ENCODE data around the gene ZNF341.

The ZNF341 gene

DNA sequence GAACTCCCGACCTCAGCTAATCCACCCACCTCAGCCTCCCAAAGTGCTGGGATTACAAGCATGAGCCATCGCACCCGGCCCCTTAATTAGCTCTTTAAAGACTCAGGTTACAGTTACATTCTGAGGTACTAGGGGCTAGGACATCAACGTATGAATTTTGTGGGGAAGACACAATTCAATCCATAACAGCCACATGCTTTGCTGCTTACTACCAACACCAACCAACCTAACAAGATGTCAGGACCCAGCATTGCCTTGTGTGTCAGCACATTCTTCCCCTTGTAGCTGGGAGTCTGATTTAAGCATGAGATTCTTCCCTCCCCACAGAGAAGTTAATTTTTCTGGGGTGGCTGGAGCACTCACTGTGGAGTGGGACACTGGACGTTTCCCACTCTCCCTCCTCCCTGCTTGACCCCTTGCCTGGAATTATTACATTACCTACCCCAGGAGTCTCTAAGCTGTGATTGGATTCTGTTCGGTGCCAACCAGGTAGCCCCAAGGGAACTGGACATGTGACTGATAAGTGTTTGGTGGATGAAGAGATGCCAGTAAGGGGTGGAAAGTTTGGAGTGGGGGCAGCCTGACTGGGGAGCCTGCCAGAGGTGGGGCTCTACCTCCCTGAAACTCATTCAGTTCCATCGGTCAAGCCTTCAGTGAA is 6.1 kb upstream of the ZNF341 start:
- Histone ChIP-seq H3K9ac (ENCODE audit: low read length) (no peak overlapping the region), H3K4me3 (ENCODE audit: low read length) (no peak overlapping the region), H3K36me3 (replicated peaks; ENCODE audit: insufficient read depth, low read length) (no peaks in the 10 kb centered on the region), H3F3A (ENCODE audit: insufficient read depth, low read length) (no peaks in the 10 kb centered on the region), H4K20me1 (ENCODE audit: insufficient read depth, low read length) (no peaks in the 10 kb centered on the region), H3K79me2 (ENCODE audit: low read length) (no peaks in the 10 kb centered on the region), H3K9me3 (replicated peaks; ENCODE audit: insufficient read depth, low read length) (no peaks in the 10 kb centered on the region), H2AFZ (ENCODE audit: low read length) (no peak overlapping the region), H3K4me2 (ENCODE audit: low read depth, low read length) (no peak overlapping the region), H3K27me3 (replicated peaks; ENCODE audit: insufficient read depth, low read length) (no peaks in the 10 kb centered on the region), H3K27ac (ENCODE audit: low read length) (no peak overlapping the region), H3K4me1 (ENCODE audit: low read length) (no peaks in the 10 kb centered on the region), H3K9me2 (replicated peaks; ENCODE audit: insufficient read depth, low read length) (no peaks in the 10 kb centered on the region)
- TF ChIP-seq EZH2phosphoT487 (IDR thresholded peaks at IDR 0.05; ENCODE audit: low read length) (no peak), EZH2 (optimal IDR thresholded peaks at IDR 0.05; ENCODE audit: low read depth, low read length) (no peak), CTCF (IDR thresholded peaks at IDR 0.05; ENCODE audit: low read length) (no peak)
- DNase-seq = no peak

DNA sequence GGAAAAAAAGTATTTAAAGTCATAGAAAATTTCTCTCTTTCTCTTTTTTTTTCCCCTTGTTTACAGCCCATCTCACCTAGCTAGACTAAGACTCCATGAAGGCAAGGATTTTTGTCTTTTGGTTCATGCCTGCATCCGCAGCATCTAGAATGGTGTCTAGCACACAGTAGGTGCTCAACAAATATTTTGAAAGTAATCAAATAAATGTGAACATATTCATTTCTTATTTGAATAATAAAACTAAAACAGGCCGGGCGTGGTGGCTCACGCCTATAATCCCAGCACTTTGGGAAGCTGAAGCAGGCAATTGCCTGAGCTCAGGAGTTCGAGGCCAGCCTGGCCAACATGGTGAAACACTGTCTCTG is 4.7 kb upstream of the ZNF341 start:
- no peak for TF ChIP-seq EZH2 (optimal IDR thresholded peaks at IDR 0.05; ENCODE audit: low read depth, low read length)
- no peak for TF ChIP-seq CTCF (IDR thresholded peaks at IDR 0.05; ENCODE audit: low read length)
- no peak for TF ChIP-seq EZH2phosphoT487 (IDR thresholded peaks at IDR 0.05; ENCODE audit: low read length)
- Histone ChIP-seq H3K9me2 (replicated peaks; ENCODE audit: insufficient read depth, low read length) (no peaks in the 10 kb centered on the region), H4K20me1 (ENCODE audit: insufficient read depth, low read length) (no peaks in the 10 kb centered on the region), H3K4me1 (ENCODE audit: low read length) (no peaks in the 10 kb centered on the region), H3K9ac (ENCODE audit: low read length) (no peak overlapping the region), H2AFZ (ENCODE audit: low read length) (no peak overlapping the region), H3K4me2 (ENCODE audit: low read depth, low read length) (no peak overlapping the region), H3F3A (ENCODE audit: insufficient read depth, low read length) (no peaks in the 10 kb centered on the region; the same call in 1 of the 2 replicates), H3K36me3 (replicated peaks; ENCODE audit: insufficient read depth, low read length) (no peaks in the 10 kb centered on the region), H3K27ac (ENCODE audit: low read length) (no peak overlapping the region), H3K27me3 (replicated peaks; ENCODE audit: insufficient read depth, low read length) (no peaks in the 10 kb centered on the region), H3K4me3 (ENCODE audit: low read length) (no peak overlapping the region), H3K79me2 (ENCODE audit: low read length) (no peaks in the 10 kb centered on the region), H3K9me3 (replicated peaks; ENCODE audit: insufficient read depth, low read length) (no peaks in the 10 kb centered on the region)
- DNase-seq = no peak

GRCh38 chr20:33727806-33728205 is 4.0 kb upstream of the ZNF341 start:
- Histone ChIP-seq H3K9me3 (replicated peaks; ENCODE audit: insufficient read depth, low read length) (no peaks in the 10 kb centered on the region), H3K9ac (ENCODE audit: low read length) (no peak overlapping the region), H3K27me3 (replicated peaks; ENCODE audit: insufficient read depth, low read length) (no peaks in the 10 kb centered on the region), H3K9me2 (replicated peaks; ENCODE audit: insufficient read depth, low read length) (no peaks in the 10 kb centered on the region), H3K4me2 (ENCODE audit: low read depth, low read length) (no peak overlapping the region), H3K4me3 (ENCODE audit: low read length) (no peak overlapping the region), H3F3A (ENCODE audit: insufficient read depth, low read length) (peaks cover 6% of the 10 kb centered on the region), H2AFZ (ENCODE audit: low read length) (no peak overlapping the region), H3K36me3 (replicated peaks; ENCODE audit: insufficient read depth, low read length) (no peaks in the 10 kb centered on the region), H3K4me1 (ENCODE audit: low read length) (no peaks in the 10 kb centered on the region), H4K20me1 (ENCODE audit: insufficient read depth, low read length) (no peaks in the 10 kb centered on the region), H3K27ac (ENCODE audit: low read length) (no peak overlapping the region), H3K79me2 (ENCODE audit: low read length) (no peaks in the 10 kb centered on the region)
- DNase-seq = no peak
- TF ChIP-seq CTCF (IDR thresholded peaks at IDR 0.05; ENCODE audit: low read length) = no peak
- no peak for TF ChIP-seq EZH2 (optimal IDR thresholded peaks at IDR 0.05; ENCODE audit: low read depth, low read length)
- TF ChIP-seq EZH2phosphoT487 (IDR thresholded peaks at IDR 0.05; ENCODE audit: low read length) = no peak

Measured in MM.1S (cell line).